HepG2 (cell line): Measurements from ENCODE around the gene CBFA2T2. TPM values are rescaled to one million over a fixed set of nuclear protein-coding genes. Genes with fewer than 3 reads are reported as not detected.

ENCODE experiments used
- ARHGAP35 ChIP-seq: sonication (generic); formaldehyde crosslinking; IDR thresholded peaks from 2 replicates; pipeline ENCODE4 v1.9.0; 2022; ENCODE audit warnings: mild to moderate bottlenecking, inconsistent platforms, moderate library complexity, missing genetic modification reagents, borderline replicate concordance
- GATAD2A ChIP-seq: IDR thresholded peaks from 2 replicates; pipeline ENCODE4 v1.6.1; 2016
- ISX ChIP-seq: sonication (generic); formaldehyde crosslinking; conservative IDR thresholded peaks from 2 replicates; pipeline ENCODE4 v1.5.0; 2020; ENCODE audit warnings: missing genetic modification reagents
- KLF12 ChIP-seq: sonication (generic); formaldehyde crosslinking; IDR thresholded peaks from 2 replicates; pipeline ENCODE4 v1.4.0; 2020; ENCODE audit warnings: missing genetic modification reagents, borderline replicate concordance
- MEIS2 ChIP-seq: sonication (generic); formaldehyde crosslinking; IDR thresholded peaks from 2 replicates; pipeline ENCODE4 v1.9.0; 2021; ENCODE audit warnings: mild to moderate bottlenecking, missing genetic modification reagents
- NFE2L2 ChIP-seq: fragments of 150-350 bp; IDR thresholded peaks from 2 replicates; pipeline ENCODE4 v1.6.1; 2014; ENCODE audit warnings: low read length
- PAWR ChIP-seq: sonication (generic); formaldehyde crosslinking; IDR thresholded peaks from 2 replicates; pipeline ENCODE4 v1.4.0; 2020; ENCODE audit warnings: missing genetic modification reagents, mild to moderate bottlenecking, borderline replicate concordance
- PAX8 ChIP-seq: sonication (generic); formaldehyde crosslinking; IDR thresholded peaks from 2 replicates; pipeline ENCODE4 v1.8.0; 2022; ENCODE audit warnings: mild to moderate bottlenecking, missing genetic modification reagents, borderline replicate concordance
- PHF20 ChIP-seq: sonication (generic); formaldehyde crosslinking; IDR thresholded peaks from 2 replicates; pipeline ENCODE4 v1.5.0; 2020; ENCODE audit warnings: mild to moderate bottlenecking, missing genetic modification reagents
- POLR2G ChIP-seq: fragments of 200-400 bp; formaldehyde crosslinking; IDR thresholded peaks from 2 replicates; pipeline ENCODE4 v1.6.1; 2018; ENCODE audit warnings: mild to moderate bottlenecking, low read depth, low read length, moderate library complexity
- SALL2 ChIP-seq: sonication (generic); formaldehyde crosslinking; IDR thresholded peaks from 2 replicates; pipeline ENCODE4 v1.8.1; 2023; ENCODE audit warnings: mild to moderate bottlenecking, missing genetic modification reagents, inconsistent platforms
- SMAD1 ChIP-seq: sonication (generic); formaldehyde crosslinking; IDR thresholded peaks from 2 replicates; pipeline ENCODE4 v1.4.0; 2020; ENCODE audit warnings: missing genetic modification reagents, low read depth, mild to moderate bottlenecking, borderline replicate concordance
- ZBTB7B ChIP-seq: sonication (generic); formaldehyde crosslinking; IDR thresholded peaks from 2 replicates; pipeline ENCODE4 v1.4.0; 2020; ENCODE audit warnings: missing genetic modification reagents
- ZFP62 ChIP-seq: sonication (generic); formaldehyde crosslinking; IDR thresholded peaks from 2 replicates; pipeline ENCODE4 v1.4.0; 2020; ENCODE audit warnings: missing genetic modification reagents
- ZNF451 ChIP-seq: sonication (generic); formaldehyde crosslinking; IDR thresholded peaks from 2 replicates; pipeline ENCODE4 v1.5.0; 2020; ENCODE audit warnings: mild to moderate bottlenecking, missing genetic modification reagents
- ZNF605 ChIP-seq: sonication (generic); formaldehyde crosslinking; IDR thresholded peaks from 2 replicates; pipeline ENCODE4 v1.8.0; 2022; ENCODE audit warnings: mild to moderate bottlenecking, missing genetic modification reagents
- ZNF616 ChIP-seq: sonication (generic); formaldehyde crosslinking; IDR thresholded peaks from 2 replicates; pipeline ENCODE4 v1.5.0; 2020; ENCODE audit warnings: low read depth, mild to moderate bottlenecking, missing genetic modification reagents
- ZSCAN21 ChIP-seq: sonication (generic); formaldehyde crosslinking; IDR thresholded peaks from 2 replicates; pipeline ENCODE4 v1.8.0; 2022; ENCODE audit warnings: mild to moderate bottlenecking, missing genetic modification reagents, moderate library complexity, borderline replicate concordance
- polyA plus RNA-seq, 8 experiments: library from polyadenylated mRNA; depleted of rRNA in 3 of 8; stranded (reverse) in 7 of 8; unstranded in 1 of 8; fragments of >200 nt; fragmentation: Illumina TruSeq in 4 of 8; extraction: Trizol in 4 of 8; gene quantifications; 2 replicates each; pipeline versions ENCODE4 v1.2.1 to v1.2.3, GENCODE V29; 2011 to 2016; ENCODE audit warnings: low read depth in 4 of 8, missing spikeins in 1 of 8, mixed read lengths in 1 of 8; ENCODE audit not compliant: insufficient read depth in 1 of 8
- total RNA-seq, 5 experiments: library from RNA; depleted of rRNA; stranded (reverse); fragments of >200 nt; fragmentation: Illumina TruSeq; extraction: Trizol; gene quantifications; 2 replicates each; pipeline ENCODE4 v1.2.3, GENCODE V29; 2016; ENCODE audit warnings: low read depth in 1 of 5
- TF ChIP-seq, protein P1 (sequence below): sonication (generic); formaldehyde crosslinking; IDR thresholded peaks from 2 replicates; pipeline ENCODE4 v1.9.0; 2022; ENCODE audit warnings: missing genetic modification reagents, mild to moderate bottlenecking, borderline replicate concordance
- TF ChIP-seq, protein P2 (sequence below): sonication (generic); formaldehyde crosslinking; conservative IDR thresholded peaks from 2 replicates; pipeline ENCODE4 v1.8.1; 2023; ENCODE audit warnings: missing genetic modification reagents
- TF ChIP-seq, protein P3 (sequence below): IDR thresholded peaks from 2 replicates; pipeline ENCODE4 v1.6.1; 2012; ENCODE audit warnings: inconsistent platforms
- TF ChIP-seq, protein P4 (sequence below), 2 experiments: sonication (generic) in 1 of 2; formaldehyde crosslinking in 1 of 2; IDR thresholded peaks; 2 replicates each; pipeline versions ENCODE4 v1.4.0 to v1.6.1; 2016 to 2020; ENCODE audit warnings: borderline replicate concordance in 1 of 2, low read depth in 1 of 2, mild to moderate bottlenecking in 1 of 2, missing genetic modification reagents in 1 of 2

CBFA2T2 gene
- total and polyA plus RNA-seq, 2 of the 13 experiments (the other 11 are each of a cell fraction or from before 2014, with no cell fraction given): 6.3 to 21.2 TPM

DNA sequence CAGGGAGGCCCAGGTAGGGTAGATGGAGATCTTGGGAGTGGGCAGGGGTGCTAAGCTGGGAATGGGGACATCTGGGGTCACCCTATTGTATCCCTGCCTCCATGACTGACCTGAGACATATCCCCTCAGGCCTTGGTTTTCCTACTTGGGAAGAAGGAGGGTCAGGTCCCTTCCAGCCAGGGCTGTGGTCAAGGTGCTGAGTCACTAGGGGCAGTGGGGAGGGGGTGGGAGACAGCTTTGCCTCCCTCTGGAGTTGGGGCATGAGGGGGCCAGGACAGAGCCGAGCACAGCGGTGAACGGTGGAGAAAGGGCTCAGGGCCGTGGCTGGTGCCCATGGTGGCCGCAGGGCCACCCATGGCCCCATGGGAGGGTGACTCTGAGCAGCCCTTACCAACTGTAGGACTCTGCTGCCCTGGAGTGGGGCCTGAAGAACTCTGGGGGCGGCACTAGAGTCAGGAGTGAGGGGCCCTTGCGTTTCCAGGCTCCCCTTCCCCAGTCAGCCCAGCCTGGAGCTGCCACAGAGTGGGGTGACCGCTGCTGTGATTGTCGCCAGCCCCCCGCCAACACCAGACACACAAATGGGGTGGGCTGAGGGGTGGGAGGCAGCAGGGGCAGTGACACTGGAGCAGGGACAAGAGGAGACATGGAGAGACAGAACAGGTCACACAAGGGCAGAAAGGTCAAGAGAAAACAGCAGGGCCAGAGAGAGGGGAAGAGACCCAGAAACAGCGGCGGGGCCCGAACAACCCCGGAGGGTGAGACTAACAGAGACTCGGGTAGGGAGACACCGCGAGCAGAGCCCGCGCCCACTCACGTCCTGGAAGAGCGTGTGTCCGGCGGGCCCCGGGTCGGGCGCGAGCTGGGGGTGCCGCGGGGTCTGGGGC is 183.8 kb downstream of the CBFA2T2 start (continued):
- TF ChIP-seq ZNF616 (CRISPR knock-in tag) (0 out of 2 replicates have a peak, but pooled peaks have one; percentile 51), GATAD2A (CRISPR knock-in tag) (no peak), KLF12 (CRISPR knock-in tag) (no peak), PHF20 (CRISPR knock-in tag) (no peak), NFE2L2 (no peak), PAX8 (no peak), ZNF451 (no peak), ZFP62 (CRISPR knock-in tag) (no peak), ZSCAN21 (peak; percentile 78; the same call in 1 of the 2 replicates), PAWR (CRISPR knock-in tag) (no peak; the same call in 1 of the 2 replicates), SALL2 (CRISPR knock-in tag) (0 out of 2 replicates have a peak, but pooled peaks have one; percentile 42), ZBTB7B (CRISPR knock-in tag) (no peak), SMAD1 (CRISPR knock-in tag) (no peak), MEIS2 (CRISPR knock-in tag) (no peak), ARHGAP35 (CRISPR knock-in tag) (0 out of 2 replicates have a peak, but pooled peaks have one; percentile 43), ISX (CRISPR knock-in tag) (no peak), POLR2G (no peak), ZNF605 (peak; percentile 43; the same call in 1 of the 2 replicates)
- TF ChIP-seq, protein P1, sequence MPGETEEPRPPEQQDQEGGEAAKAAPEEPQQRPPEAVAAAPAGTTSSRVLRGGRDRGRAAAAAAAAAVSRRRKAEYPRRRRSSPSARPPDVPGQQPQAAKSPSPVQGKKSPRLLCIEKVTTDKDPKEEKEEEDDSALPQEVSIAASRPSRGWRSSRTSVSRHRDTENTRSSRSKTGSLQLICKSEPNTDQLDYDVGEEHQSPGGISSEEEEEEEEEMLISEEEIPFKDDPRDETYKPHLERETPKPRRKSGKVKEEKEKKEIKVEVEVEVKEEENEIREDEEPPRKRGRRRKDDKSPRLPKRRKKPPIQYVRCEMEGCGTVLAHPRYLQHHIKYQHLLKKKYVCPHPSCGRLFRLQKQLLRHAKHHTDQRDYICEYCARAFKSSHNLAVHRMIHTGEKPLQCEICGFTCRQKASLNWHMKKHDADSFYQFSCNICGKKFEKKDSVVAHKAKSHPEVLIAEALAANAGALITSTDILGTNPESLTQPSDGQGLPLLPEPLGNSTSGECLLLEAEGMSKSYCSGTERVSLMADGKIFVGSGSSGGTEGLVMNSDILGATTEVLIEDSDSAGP (CRISPR knock-in tag): no peak
- TF ChIP-seq, protein P2, sequence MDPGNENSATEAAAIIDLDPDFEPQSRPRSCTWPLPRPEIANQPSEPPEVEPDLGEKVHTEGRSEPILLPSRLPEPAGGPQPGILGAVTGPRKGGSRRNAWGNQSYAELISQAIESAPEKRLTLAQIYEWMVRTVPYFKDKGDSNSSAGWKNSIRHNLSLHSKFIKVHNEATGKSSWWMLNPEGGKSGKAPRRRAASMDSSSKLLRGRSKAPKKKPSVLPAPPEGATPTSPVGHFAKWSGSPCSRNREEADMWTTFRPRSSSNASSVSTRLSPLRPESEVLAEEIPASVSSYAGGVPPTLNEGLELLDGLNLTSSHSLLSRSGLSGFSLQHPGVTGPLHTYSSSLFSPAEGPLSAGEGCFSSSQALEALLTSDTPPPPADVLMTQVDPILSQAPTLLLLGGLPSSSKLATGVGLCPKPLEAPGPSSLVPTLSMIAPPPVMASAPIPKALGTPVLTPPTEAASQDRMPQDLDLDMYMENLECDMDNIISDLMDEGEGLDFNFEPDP: peak; percentile 96; the same call in 1 of the 2 replicates
- TF ChIP-seq, protein P3, sequence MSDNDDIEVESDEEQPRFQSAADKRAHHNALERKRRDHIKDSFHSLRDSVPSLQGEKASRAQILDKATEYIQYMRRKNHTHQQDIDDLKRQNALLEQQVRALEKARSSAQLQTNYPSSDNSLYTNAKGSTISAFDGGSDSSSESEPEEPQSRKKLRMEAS: no peak; the same call in 1 of the 2 replicates
- TF ChIP-seq, protein P4, sequence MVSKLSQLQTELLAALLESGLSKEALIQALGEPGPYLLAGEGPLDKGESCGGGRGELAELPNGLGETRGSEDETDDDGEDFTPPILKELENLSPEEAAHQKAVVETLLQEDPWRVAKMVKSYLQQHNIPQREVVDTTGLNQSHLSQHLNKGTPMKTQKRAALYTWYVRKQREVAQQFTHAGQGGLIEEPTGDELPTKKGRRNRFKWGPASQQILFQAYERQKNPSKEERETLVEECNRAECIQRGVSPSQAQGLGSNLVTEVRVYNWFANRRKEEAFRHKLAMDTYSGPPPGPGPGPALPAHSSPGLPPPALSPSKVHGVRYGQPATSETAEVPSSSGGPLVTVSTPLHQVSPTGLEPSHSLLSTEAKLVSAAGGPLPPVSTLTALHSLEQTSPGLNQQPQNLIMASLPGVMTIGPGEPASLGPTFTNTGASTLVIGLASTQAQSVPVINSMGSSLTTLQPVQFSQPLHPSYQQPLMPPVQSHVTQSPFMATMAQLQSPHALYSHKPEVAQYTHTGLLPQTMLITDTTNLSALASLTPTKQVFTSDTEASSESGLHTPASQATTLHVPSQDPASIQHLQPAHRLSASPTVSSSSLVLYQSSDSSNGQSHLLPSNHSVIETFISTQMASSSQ (IDR thresholded peaks at IDR 0.05; ENCODE audit: low read depth): no peak
- TF ChIP-seq, protein P4 (CRISPR knock-in tag; IDR thresholded peaks at IDR 0.05; ENCODE audit: borderline replicate concordance): peak; percentile 43
